Measurements from ENCODE around the gene EFNA2. TPM values are rescaled to one million over a fixed set of nuclear protein-coding genes. Genes with fewer than 3 reads are reported as not detected.

EFNA2 gene
- total and polyA plus RNA-seq, 2 of the 4 experiments (the other 2 are of a cell fraction), result not detected

GRCh38 chr19:1255186-1256161 is 30.2 kb upstream of the EFNA2 start:
- DNase-seq, result no peak
- no peak overlapping the region for H3K4me3 ChIP-seq (ENCODE audit: insufficient read depth, low read depth, low read length)
- TF ChIP-seq MXI1 (IDR thresholded peaks at IDR 0.05; ENCODE audit: borderline replicate concordance, low read depth, low read length) (no peak), RCOR1 (IDR thresholded peaks at IDR 0.05; ENCODE audit: insufficient replicate concordance, low read length) (no peak), CHD1 (IDR thresholded peaks at IDR 0.05; ENCODE audit: low read depth, low read length) (no peak), USF2 (IDR thresholded peaks at IDR 0.05; ENCODE audit: low read depth, low read length) (peak; percentile 21; the same call in 1 of the 2 replicates), RAD21 (IDR thresholded peaks at IDR 0.05; ENCODE audit: low read length) (no peak)
- peak overlapping the region; percentile 64; the same call in 1 of the 2 replicates for H2BK120ac ChIP-seq (ENCODE audit: low read depth, low read length)
- H3K27ac ChIP-seq (ENCODE audit: insufficient read depth, low read length), result peak overlapping the region; percentile 99
- no peak for ATAC-seq (ENCODE audit: low read depth)
- no peak overlapping the region for H2BK15ac ChIP-seq (ENCODE audit: low read depth, low read length)
- no peak overlapping the region for H3K4me2 ChIP-seq (ENCODE audit: low read depth, low read length)
- H3K36me3 ChIP-seq (ENCODE audit: control insufficient read depth, insufficient read depth, low read length), result peaks cover 68% of the 10 kb centered on the region
- no peak overlapping the region for H3K56ac ChIP-seq (ENCODE audit: extremely low read depth, insufficient read depth, low read length)
- in situ Hi-C loops (cut with MboI; ENCODE audit: low sequenced_read_pairs) (no loop called here), dilution Hi-C loops (cut with HindIII; ENCODE audit: low sequenced_read_pairs, unreplicated experiment) (no loop called here), intact Hi-C loops (cut with micrococcal nuclease) (no loop called here)
- 0 out of 2 replicates have a peak overlapping the region, but pooled peaks have one; percentile 38 for H3K9ac ChIP-seq (ENCODE audit: low read depth, low read length)
- no peak overlapping the region for H4K5ac ChIP-seq (ENCODE audit: low read depth, low read length)
- no peak overlapping the region for H2BK20ac ChIP-seq (ENCODE audit: low read depth, low read length)
- H3K27me3 ChIP-seq (ENCODE audit: control insufficient read depth, insufficient read depth, low read length), result no peaks in the 10 kb centered on the region
- H2AFZ ChIP-seq (replicated peaks; ENCODE audit: low read length, poor library complexity), result peak overlapping the region; percentile 46
- no peak overlapping the region for H3K18ac ChIP-seq (ENCODE audit: low read depth, low read length)
- no TSS peak for BruUV-seq (replicated peaks)
- peak overlapping the region; percentile 99 for H2AK9ac ChIP-seq (replicated peaks; ENCODE audit: low read depth, low read length, poor library complexity)
- H3K14ac ChIP-seq (replicated peaks; ENCODE audit: low read depth, low read length), result no peak overlapping the region
- ChIA-PET CTCF (interaction anchor here (1.6 to 2.0 kb wide), 2 partner anchors 11 kb away, joined by 5 to 7 read pairs; no protein-coding TSS in a partner anchor), POLR2A (ENCODE audit: unreplicated experiment) (interaction anchor here (1.6 to 1.7 kb wide), 2 partner anchors 11 to 14 kb away, joined by 6 to 24 read pairs; partner anchors contain the start of gene CIRBP)
- no peaks in the 10 kb centered on the region for H3K9me1 ChIP-seq (ENCODE audit: insufficient read depth, low read length)
- H3K4ac ChIP-seq (ENCODE audit: low read depth, low read length), result peak overlapping the region; percentile 84; the same call in 1 of the 2 replicates
- peak overlapping the region; percentile 99 for H2BK5ac ChIP-seq (ENCODE audit: low read depth, low read length, poor library complexity, severe bottlenecking)
- peaks cover 38% of the 10 kb centered on the region for H3K4me1 ChIP-seq (ENCODE audit: control insufficient read depth, insufficient read depth, low read length)
- H4K91ac ChIP-seq (ENCODE audit: insufficient read depth, low read depth, low read length), result peak overlapping the region; percentile 82
- peak overlapping the region; percentile 14 to 63; a peak in 2 of 4 replicates for H4K8ac ChIP-seq (ENCODE audit: low read depth in 2 of 2, low read length in 2 of 2)
- peak overlapping the region; percentile 66; the same call in 1 of the 2 replicates for H3K23ac ChIP-seq (ENCODE audit: low read depth, low read length)
- WGBS, 2 experiments (ENCODE audit: extremely low coverage in 2 of 2, insufficient read length in 1 of 2), result 91% methylated on average over 29 of the region's 52 CpGs; no CpG with 5 or more reads in 1 of the 2 experiments
- peaks cover 0 to 46% of the 10 kb centered on the region in 2 experiments; a peak in 2 of 4 replicates for H3K79me1 ChIP-seq (ENCODE audit: low read depth in 1 of 2, low read length in 2 of 2)
- no peaks in the 10 kb centered on the region for H3K9me3 ChIP-seq (ENCODE audit: control insufficient read depth, insufficient read depth, low read length)
- peaks cover 93% of the 10 kb centered on the region for H4K20me1 ChIP-seq (ENCODE audit: insufficient read depth, low read length)
- peak overlapping the region; percentile 60 for H2AK5ac ChIP-seq (ENCODE audit: low read depth, low read length)

Data from IMR-90 (cell line).